ENCODE data around the gene DOCK1.
A peak's percentile ranks its signal among the peaks of the same experiment; 100 is the strongest.

The DOCK1 gene

GRCh38 chr10:127196282-127197153 is 291.3 kb downstream of the DOCK1 start, which contains the start of gene INSYN2A:
Gene INSYN2A (minus strand): TSS chr10:127196591. CDS start chr10:127176395, 20,196 bp downstream.
- no peaks in the 10 kb centered on the region for H3K4me1 ChIP-seq (ENCODE audit: control insufficient read depth, insufficient read depth, low read length)
- no peak within 1 kb of the TSS for H3K9ac ChIP-seq (ENCODE audit: low read length)
- H3K27me3 ChIP-seq (ENCODE audit: control insufficient read depth, insufficient read depth, low read length), result no peaks in the 10 kb centered on the region
- no peak within 1 kb of the TSS for H3K27ac ChIP-seq (ENCODE audit: low read depth, low read length)
- H3K4me3 ChIP-seq (ENCODE audit: low read length), result peak within 1 kb of the TSS; percentile 45
- H3K36me3 ChIP-seq (ENCODE audit: control insufficient read depth, insufficient read depth, low read length), result no peaks in the 10 kb centered on the region

- no peak overlapping the region for H3K27ac ChIP-seq (ENCODE audit: low read depth, low read length)
- no peaks in the 10 kb centered on the region for H3K4me1 ChIP-seq (ENCODE audit: control insufficient read depth, insufficient read depth, low read length)
- no peak overlapping the region for H3K9ac ChIP-seq (ENCODE audit: low read length)
- no peaks in the 10 kb centered on the region for H3K27me3 ChIP-seq (ENCODE audit: control insufficient read depth, insufficient read depth, low read length)
- no peaks in the 10 kb centered on the region for H3K36me3 ChIP-seq (ENCODE audit: control insufficient read depth, insufficient read depth, low read length)
- no peak overlapping the region for H3K4me3 ChIP-seq (ENCODE audit: low read length)
Measured at GRCh38 chr10:127197154-127197432, 291.9 kb downstream of the DOCK1 start.

- Histone ChIP-seq H3K4me1 (ENCODE audit: control insufficient read depth, insufficient read depth, low read length) (no peaks in the 10 kb centered on the region), H3K9ac (ENCODE audit: low read length) (no peak overlapping the region), H3K27me3 (ENCODE audit: control insufficient read depth, insufficient read depth, low read length) (no peaks in the 10 kb centered on the region), H3K27ac (ENCODE audit: low read depth, low read length) (no peak overlapping the region), H3K4me3 (ENCODE audit: low read length) (no peak overlapping the region), H3K36me3 (ENCODE audit: control insufficient read depth, insufficient read depth, low read length) (no peaks in the 10 kb centered on the region)
Measured at GRCh38 chr10:127198307-127198706, 293.1 kb downstream of the DOCK1 start.

- H3K27ac ChIP-seq (ENCODE audit: low read depth, low read length), result no peak overlapping the region
- H3K36me3 ChIP-seq (ENCODE audit: control insufficient read depth, insufficient read depth, low read length), result no peaks in the 10 kb centered on the region
- H3K27me3 ChIP-seq (ENCODE audit: control insufficient read depth, insufficient read depth, low read length), result no peaks in the 10 kb centered on the region
- H3K4me1 ChIP-seq (ENCODE audit: control insufficient read depth, insufficient read depth, low read length), result no peaks in the 10 kb centered on the region
- no peak overlapping the region for H3K9ac ChIP-seq (ENCODE audit: low read length)
- no peak overlapping the region for H3K4me3 ChIP-seq (ENCODE audit: low read length)
Measured at GRCh38 chr10:127198721-127199120, 293.5 kb downstream of the DOCK1 start.

- no peaks in the 10 kb centered on the region for H3K27me3 ChIP-seq (ENCODE audit: control insufficient read depth, insufficient read depth, low read length)
Measured at GRCh38 chr10:127200646-127201045, 295.4 kb downstream of the DOCK1 start.

GRCh38 chr10:127203067-127203466 is 297.8 kb downstream of the DOCK1 start:
- H3K4me3 ChIP-seq (ENCODE audit: low read length), result no peak overlapping the region
- no peaks in the 10 kb centered on the region for H3K36me3 ChIP-seq (ENCODE audit: control insufficient read depth, insufficient read depth, low read length)
- no peaks in the 10 kb centered on the region for H3K27me3 ChIP-seq (ENCODE audit: control insufficient read depth, insufficient read depth, low read length)
- H3K4me1 ChIP-seq (ENCODE audit: control insufficient read depth, insufficient read depth, low read length), result no peaks in the 10 kb centered on the region
- H3K27ac ChIP-seq (ENCODE audit: low read depth, low read length), result no peak overlapping the region
- no peak overlapping the region for H3K9ac ChIP-seq (ENCODE audit: low read length)

More at GRCh38 chr10:127200646-127201045, 295.4 kb downstream of the DOCK1 start:
- Histone ChIP-seq H3K4me1 (ENCODE audit: control insufficient read depth, insufficient read depth, low read length) (no peaks in the 10 kb centered on the region), H3K27ac (ENCODE audit: low read depth, low read length) (no peak overlapping the region), H3K4me3 (ENCODE audit: low read length) (no peak overlapping the region), H3K36me3 (ENCODE audit: control insufficient read depth, insufficient read depth, low read length) (no peaks in the 10 kb centered on the region), H3K9ac (ENCODE audit: low read length) (no peak overlapping the region)

- Histone ChIP-seq H3K27ac (ENCODE audit: low read depth, low read length) (no peak overlapping the region), H3K36me3 (ENCODE audit: control insufficient read depth, insufficient read depth, low read length) (no peaks in the 10 kb centered on the region), H3K9ac (ENCODE audit: low read length) (no peak overlapping the region), H3K27me3 (ENCODE audit: control insufficient read depth, insufficient read depth, low read length) (no peaks in the 10 kb centered on the region), H3K4me3 (ENCODE audit: low read length) (no peak overlapping the region), H3K4me1 (ENCODE audit: control insufficient read depth, insufficient read depth, low read length) (no peaks in the 10 kb centered on the region)
Measured at GRCh38 chr10:127207081-127207480, 301.9 kb downstream of the DOCK1 start.

- Histone ChIP-seq H3K4me1 (ENCODE audit: control insufficient read depth, insufficient read depth, low read length) (no peaks in the 10 kb centered on the region), H3K36me3 (ENCODE audit: control insufficient read depth, insufficient read depth, low read length) (no peaks in the 10 kb centered on the region), H3K27ac (ENCODE audit: low read depth, low read length) (no peak overlapping the region), H3K9ac (ENCODE audit: low read length) (no peak overlapping the region), H3K4me3 (ENCODE audit: low read length) (no peak overlapping the region), H3K27me3 (ENCODE audit: control insufficient read depth, insufficient read depth, low read length) (no peaks in the 10 kb centered on the region)
Measured at GRCh38 chr10:127210936-127211466, 305.8 kb downstream of the DOCK1 start.

- Histone ChIP-seq H3K36me3 (ENCODE audit: control insufficient read depth, insufficient read depth, low read length) (no peaks in the 10 kb centered on the region), H3K9ac (ENCODE audit: low read length) (no peak overlapping the region), H3K27ac (ENCODE audit: low read depth, low read length) (no peak overlapping the region), H3K4me1 (ENCODE audit: control insufficient read depth, insufficient read depth, low read length) (no peaks in the 10 kb centered on the region), H3K27me3 (ENCODE audit: control insufficient read depth, insufficient read depth, low read length) (no peaks in the 10 kb centered on the region), H3K4me3 (ENCODE audit: low read length) (no peak overlapping the region)
Measured at GRCh38 chr10:127215866-127216265, 310.6 kb downstream of the DOCK1 start.

- Histone ChIP-seq H3K36me3 (ENCODE audit: control insufficient read depth, insufficient read depth, low read length) (no peaks in the 10 kb centered on the region), H3K4me1 (ENCODE audit: control insufficient read depth, insufficient read depth, low read length) (no peaks in the 10 kb centered on the region), H3K27me3 (ENCODE audit: control insufficient read depth, insufficient read depth, low read length) (no peaks in the 10 kb centered on the region), H3K27ac (ENCODE audit: low read depth, low read length) (no peak overlapping the region), H3K9ac (ENCODE audit: low read length) (no peak overlapping the region), H3K4me3 (ENCODE audit: low read length) (no peak overlapping the region)
Measured at GRCh38 chr10:127216274-127216673, 311.0 kb downstream of the DOCK1 start.

- H3K4me1 ChIP-seq (ENCODE audit: control insufficient read depth, insufficient read depth, low read length), result no peaks in the 10 kb centered on the region
- no peak overlapping the region for H3K27ac ChIP-seq (ENCODE audit: low read depth, low read length)
- no peak overlapping the region for H3K4me3 ChIP-seq (ENCODE audit: low read length)
- H3K9ac ChIP-seq (ENCODE audit: low read length), result no peak overlapping the region
- H3K36me3 ChIP-seq (ENCODE audit: control insufficient read depth, insufficient read depth, low read length), result no peaks in the 10 kb centered on the region
- H3K27me3 ChIP-seq (ENCODE audit: control insufficient read depth, insufficient read depth, low read length), result no peaks in the 10 kb centered on the region
Measured at GRCh38 chr10:127216786-127217185, 311.6 kb downstream of the DOCK1 start.

- H3K4me1 ChIP-seq (ENCODE audit: control insufficient read depth, insufficient read depth, low read length), result no peaks in the 10 kb centered on the region
- no peaks in the 10 kb centered on the region for H3K27me3 ChIP-seq (ENCODE audit: control insufficient read depth, insufficient read depth, low read length)
- no peak overlapping the region for H3K9ac ChIP-seq (ENCODE audit: low read length)
- H3K27ac ChIP-seq (ENCODE audit: low read depth, low read length), result no peak overlapping the region
- H3K4me3 ChIP-seq (ENCODE audit: low read length), result no peak overlapping the region
- no peaks in the 10 kb centered on the region for H3K36me3 ChIP-seq (ENCODE audit: control insufficient read depth, insufficient read depth, low read length)
Measured at GRCh38 chr10:127218658-127219057, 313.4 kb downstream of the DOCK1 start.

- no peaks in the 10 kb centered on the region for H3K27me3 ChIP-seq (ENCODE audit: control insufficient read depth, insufficient read depth, low read length)
- H3K9ac ChIP-seq (ENCODE audit: low read length), result no peak overlapping the region
- no peak overlapping the region for H3K27ac ChIP-seq (ENCODE audit: low read depth, low read length)
- no peak overlapping the region for H3K4me3 ChIP-seq (ENCODE audit: low read length)
- H3K36me3 ChIP-seq (ENCODE audit: control insufficient read depth, insufficient read depth, low read length), result no peaks in the 10 kb centered on the region
- no peaks in the 10 kb centered on the region for H3K4me1 ChIP-seq (ENCODE audit: control insufficient read depth, insufficient read depth, low read length)
Measured at GRCh38 chr10:127221281-127221680, 316.1 kb downstream of the DOCK1 start.
